B cell (primary cell): ENCODE results near the gene MREG. TPM values are rescaled to one million over a fixed set of nuclear protein-coding genes. Genes with fewer than 3 reads are reported as not detected.

Source experiments
- ATAC-seq: fragments of 200-7000 bp; cut with Tn5 transposase; one replicate; pipeline ENCODE4 v1.10.0; 2021; ENCODE audit warnings: low read depth, mild to moderate bottlenecking, moderate number of reproducible peaks, moderate library complexity
- CTCF ChIA-PET: fragments of 350-600 bp; sonication (Branson Sonifier 250); formaldehyde crosslinking; loops from one replicate; lab custom pipeline; 2021; ENCODE audit warnings: antibody characterized with exemption, inconsistent platforms; lab: Charles Lee
- POLR2A ChIA-PET: fragments of 350-600 bp; sonication (Branson Sonifier 250); formaldehyde crosslinking; loops from one replicate; lab custom pipeline; 2021; ENCODE audit warnings: antibody characterized with exemption; lab: Charles Lee
- DNase-seq: peaks from one replicate; pipeline ENCODE4 v3.0.0; 2013
- H2AFZ ChIP-seq: 2 replicates; pipeline ENCODE4 v1.6.1; 2012; ENCODE audit warnings: mild to moderate bottlenecking, low read depth, low read length; ENCODE audit not compliant: insufficient read depth, poor library complexity, severe bottlenecking
- H3K27ac ChIP-seq, 2 donors: 1 replicate in 1 of 2; 2 replicates in 1 of 2; pipeline ENCODE4 v1.5.1; 2012 to 2013; ENCODE audit warnings: low read length in 2 of 2, mild to moderate bottlenecking in 2 of 2, moderate library complexity in 1 of 2
- H3K27me3 ChIP-seq, 4 experiments: fragments of 200-600 bp in 1 of 4; sonication (generic) in 1 of 4; replicated peaks in 1 of 4; 1 replicate in 2 of 4; 2 replicates in 2 of 4; pipeline versions ENCODE4 v1.6.1 to v1.7.0; 2013 to 2016; ENCODE audit warnings: low read length in 3 of 4, mild to moderate bottlenecking in 2 of 4, mixed read lengths in 1 of 4, moderate library complexity in 1 of 4; ENCODE audit not compliant: insufficient read depth in 4 of 4, control insufficient read depth in 3 of 4; ENCODE audit errors: control extremely low read depth in 1 of 4
- H3K36me3 ChIP-seq, 2 experiments: replicated peaks in 1 of 2; 1 replicate in 1 of 2; 2 replicates in 1 of 2; pipeline versions ENCODE4 v1.6.1 to v1.7.1; 2013; ENCODE audit warnings: low read length in 1 of 2; ENCODE audit not compliant: insufficient read depth in 2 of 2, control insufficient read depth in 1 of 2; ENCODE audit errors: control extremely low read depth in 1 of 2, extremely low read depth in 1 of 2
- H3K4me1 ChIP-seq, 2 donors: fragments of 200-600 bp in 1 of 2; sonication (generic) in 1 of 2; 1 replicate in 1 of 2; 2 replicates in 1 of 2; pipeline versions ENCODE4 v1.5.1 to v1.6.1; 2013 to 2017; ENCODE audit warnings: low read length in 2 of 2; ENCODE audit not compliant: control insufficient read depth in 2 of 2, insufficient read depth in 2 of 2
- H3K4me2 ChIP-seq: replicated peaks from 2 replicates; pipeline ENCODE3; 2012; ENCODE audit warnings: mild to moderate bottlenecking, low read depth, low read length; ENCODE audit not compliant: poor library complexity, severe bottlenecking
- H3K4me3 ChIP-seq, 5 experiments: fragments of 200-600 bp in 1 of 5; sonication (generic) in 1 of 5; 1 replicate in 3 of 5; 2 replicates in 2 of 5; pipeline versions ENCODE4 v1.5.1 to v1.7.0; 2011 to 2016; ENCODE audit warnings: low read length in 4 of 5, mild to moderate bottlenecking in 4 of 5, low read depth in 2 of 5, control low read depth in 1 of 5, moderate library complexity in 1 of 5; ENCODE audit not compliant: insufficient read depth in 1 of 5; ENCODE audit errors: control extremely low read depth in 1 of 5, extremely low read depth in 1 of 5
- H3K79me2 ChIP-seq: fragments of 200-600 bp; sonication (generic); one replicate; pipeline ENCODE4 v1.6.0; 2016; ENCODE audit warnings: low read length; ENCODE audit not compliant: control insufficient read depth, insufficient read depth
- H3K9ac ChIP-seq: fragments of 200-600 bp; sonication (generic); 2 replicates; pipeline ENCODE4 v1.6.1; 2017; ENCODE audit warnings: mild to moderate bottlenecking, low read length, moderate library complexity
- H3K9me3 ChIP-seq, 3 donors: one replicate each; pipeline versions ENCODE4 v1.6.1 to v1.7.1; 2013; ENCODE audit warnings: low read length in 2 of 3; ENCODE audit not compliant: control insufficient read depth in 2 of 3, insufficient read depth in 1 of 3; ENCODE audit errors: control extremely low read depth in 1 of 3
- H4K20me1 ChIP-seq: 2 replicates; pipeline ENCODE4 v1.6.0; 2012; ENCODE audit warnings: mild to moderate bottlenecking, low read length; ENCODE audit not compliant: insufficient read depth, control insufficient read depth, poor library complexity, severe bottlenecking
- H3K27ac Mint-ChIP-seq: one replicate; pipeline ENCODE4 v1.8.0; 2021; ENCODE audit warnings: mixed read lengths
- H3K27me3 Mint-ChIP-seq: one replicate; pipeline ENCODE4 v1.8.0; 2021; ENCODE audit warnings: mixed read lengths
- H3K4me1 Mint-ChIP-seq: one replicate; pipeline ENCODE4 v1.8.0; 2021; ENCODE audit warnings: mixed read lengths
- H3K4me3 Mint-ChIP-seq: one replicate; pipeline ENCODE4 v1.8.0; 2021; ENCODE audit warnings: mixed read lengths
- H3K9me3 Mint-ChIP-seq: one replicate; pipeline ENCODE4 v1.8.0; 2022; ENCODE audit warnings: mixed read lengths; ENCODE audit not compliant: insufficient read depth
- CTCF ChIP-seq: fragments of 200-600 bp; IDR thresholded peaks from one replicate; pipeline ENCODE4 v1.8.0; 2022; ENCODE audit warnings: antibody characterized with exemption, mild to moderate bottlenecking
- EZH2 ChIP-seq: IDR thresholded peaks from 2 replicates; pipeline ENCODE4 v1.6.1; 2012; ENCODE audit warnings: borderline replicate concordance, low read depth, mild to moderate bottlenecking, moderate library complexity, low read length; ENCODE audit not compliant: insufficient read depth, poor library complexity, severe bottlenecking
- WGBS: methylation state at CpG from one replicate; pipeline ENCODE4 v1.1.5; 2013; ENCODE audit warnings: missing lambda C conversion rate; ENCODE audit not compliant: insufficient coverage; 5-methylcytosine and 5-hydroxymethylcytosine counted together
- intact Hi-C: fragments of 100-400 bp; cut with micrococcal nuclease; formaldehyde crosslinking; loops from one replicate; pipeline ENCODE4 v1.10.0; 2022
- polyA plus RNA-seq: library from polyadenylated mRNA; depleted of rRNA; stranded (reverse); fragments of >200 nt; gene quantifications from 2 replicates; pipeline ENCODE4 v1.2.3, GENCODE V29; 2012
- total RNA-seq, 2 donors: library from RNA; stranded (reverse); fragments of 120-200 nt in 1 of 2; gene quantifications; 1 replicate in 1 of 2; 2 replicates in 1 of 2; pipeline versions ENCODE4 v1.2.3 to v1.2.4, GENCODE V29; 2013 to 2022

Gene MREG
- total and polyA plus RNA-seq, 2 donors (not counting 1 experiment from before 2014, with no cell fraction given), result 2.1 to 5.7 TPM

GRCh38 chr2:216044883-216045486 lies 31.6 kb upstream of the MREG start:
- WGBS, result no CpG with 5 or more reads among the region's 5 CpGs
- Histone ChIP-seq H3K27me3 (no peaks in the 10 kb centered on the region), H3K4me3 (no peak overlapping the region), H3K9ac (no peak overlapping the region), H3K79me2 (no peaks in the 10 kb centered on the region), H3K4me2 (no peak overlapping the region), H3K27ac (no peak overlapping the region), H3K9me3 (no peaks in the 10 kb centered on the region), H4K20me1 (no peaks in the 10 kb centered on the region), H3K4me1 (no peaks in the 10 kb centered on the region), H3K36me3 (peaks cover 0 to 14% of the 10 kb centered on the region in 2 experiments), H2AFZ (no peak overlapping the region)
- Mint-ChIP-seq H3K9me3 (no peaks in the 10 kb centered on the region), H3K4me3 (no peak overlapping the region), H3K27me3 (no peaks in the 10 kb centered on the region), H3K27ac (no peak overlapping the region), H3K4me1 (no peaks in the 10 kb centered on the region)
- DNase-seq, result no peak
- ChIA-PET CTCF (interaction anchor here (3.0 kb wide), 1 partner anchor 11 kb away, joined by 14 read pairs; no protein-coding TSS in a partner anchor), POLR2A (no interaction called here)
- ATAC-seq, result no peak
- no peak for TF ChIP-seq CTCF
- no peak for TF ChIP-seq EZH2
- intact Hi-C loops, result no loop called here

GRCh38 chr2:216043949-216044348 lies 30.6 kb upstream of the MREG start:
- Mint-ChIP-seq H3K27me3 (no peaks in the 10 kb centered on the region), H3K27ac (no peak overlapping the region), H3K9me3 (no peaks in the 10 kb centered on the region), H3K4me1 (no peaks in the 10 kb centered on the region), H3K4me3 (no peak overlapping the region)
- Histone ChIP-seq H3K9ac (no peak overlapping the region), H3K36me3 (peaks cover 0 to 17% of the 10 kb centered on the region in 2 experiments), H3K27me3 (no peaks in the 10 kb centered on the region), H3K27ac (no peak overlapping the region), H2AFZ (no peak overlapping the region), H4K20me1 (no peaks in the 10 kb centered on the region), H3K9me3 (no peaks in the 10 kb centered on the region), H3K4me2 (no peak overlapping the region), H3K4me3 (no peak overlapping the region), H3K79me2 (no peaks in the 10 kb centered on the region), H3K4me1 (no peaks in the 10 kb centered on the region)
- DNase-seq (no peak), ATAC-seq (no peak)
- intact Hi-C loops, result no loop called here
- POLR2A ChIA-PET, result no interaction called here
- 94% methylated on average over 2 of the region's 5 CpGs for WGBS
- CTCF ChIA-PET, result interaction anchor here (3.0 kb wide), 1 partner anchor 10 kb away, joined by 14 read pairs; no protein-coding TSS in a partner anchor
- no peak for TF ChIP-seq EZH2
